MM.1S (cell line): ENCODE measurements around the gene EML1.

Source experiments
- DNase-seq: peaks from one replicate; pipeline ENCODE4 v3.0.0-alpha.2; 2015
- H2AFZ ChIP-seq: fragments of 300-600 bp; sonication (generic); 2 replicates; pipeline ENCODE4 v1.6.0; 2016; ENCODE audit warnings: antibody characterized with exemption, low read length
- H3F3A ChIP-seq: fragments of 300-600 bp; sonication (generic); 2 replicates; pipeline ENCODE4 v1.6.1; 2016; ENCODE audit warnings: mild to moderate bottlenecking, antibody characterized with exemption, low read length, moderate library complexity, mixed read lengths; ENCODE audit not compliant: insufficient read depth
- H3K27ac ChIP-seq: fragments of 300-600 bp; sonication (generic); 2 replicates; pipeline ENCODE4 v1.5.1; 2016; ENCODE audit warnings: mild to moderate bottlenecking, low read length
- H3K27me3 ChIP-seq: fragments of 300-600 bp; sonication (generic); replicated peaks from 2 replicates; pipeline ENCODE4 v1.6.0; 2016; ENCODE audit warnings: low read length; ENCODE audit not compliant: insufficient read depth
- H3K36me3 ChIP-seq: fragments of 300-600 bp; sonication (generic); replicated peaks from 2 replicates; pipeline ENCODE4 v1.6.1; 2016; ENCODE audit warnings: mild to moderate bottlenecking, low read length, mixed read lengths; ENCODE audit not compliant: insufficient read depth
- H3K4me1 ChIP-seq: fragments of 300-600 bp; sonication (generic); 2 replicates; pipeline ENCODE4 v1.6.1; 2016; ENCODE audit warnings: low read length, mixed read lengths
- H3K4me2 ChIP-seq: fragments of 300-600 bp; sonication (generic); 2 replicates; pipeline ENCODE4 v1.6.0; 2016; ENCODE audit warnings: low read depth, low read length
- H3K4me3 ChIP-seq: fragments of 300-600 bp; sonication (generic); 2 replicates; pipeline ENCODE4 v1.5.1; 2016; ENCODE audit warnings: low read length, mixed read lengths
- H3K79me2 ChIP-seq: fragments of 300-600 bp; sonication (generic); 2 replicates; pipeline ENCODE4 v1.6.1; 2016; ENCODE audit warnings: mixed run types, low read length, mixed read lengths
- H3K9ac ChIP-seq: fragments of 300-600 bp; sonication (generic); 2 replicates; pipeline ENCODE4 v1.6.1; 2016; ENCODE audit warnings: low read length, mixed read lengths
- H3K9me2 ChIP-seq: fragments of 300-600 bp; sonication (generic); replicated peaks from 2 replicates; pipeline ENCODE4 v1.6.1; 2016; ENCODE audit warnings: mild to moderate bottlenecking, low read length, mixed read lengths; ENCODE audit not compliant: insufficient read depth
- H3K9me3 ChIP-seq: fragments of 300-600 bp; sonication (generic); replicated peaks from 2 replicates; pipeline ENCODE4 v1.6.1; 2016; ENCODE audit warnings: mild to moderate bottlenecking, low read length, mixed read lengths; ENCODE audit not compliant: insufficient read depth
- H4K20me1 ChIP-seq: fragments of 300-600 bp; sonication (generic); 2 replicates; pipeline ENCODE4 v1.6.1; 2016; ENCODE audit warnings: mild to moderate bottlenecking, low read length, moderate library complexity, mixed read lengths; ENCODE audit not compliant: insufficient read depth
- CTCF ChIP-seq: fragments of 300-600 bp; sonication (generic); IDR thresholded peaks from 2 replicates; pipeline ENCODE4 v1.5.1; 2016; ENCODE audit warnings: antibody characterized with exemption, low read length, mixed read lengths
- EZH2 ChIP-seq: fragments of 300-600 bp; sonication (generic); optimal IDR thresholded peaks from 2 replicates; pipeline ENCODE3; 2017; ENCODE audit warnings: low read depth, mild to moderate bottlenecking, antibody characterized with exemption, low read length, mixed read lengths
- EZH2phosphoT487 ChIP-seq: fragments of 300-600 bp; sonication (generic); IDR thresholded peaks from 2 replicates; pipeline ENCODE4 v1.6.1; 2018; ENCODE audit warnings: antibody characterized with exemption, low read length

EML1 gene

GRCh38 chr14:99763527-99764221 is 29.5 kb upstream of the EML1 start:
- H3K79me2 ChIP-seq = no peaks in the 10 kb centered on the region
- H3K4me2 ChIP-seq = no peak overlapping the region
- no peaks in the 10 kb centered on the region for H3K4me1 ChIP-seq
- TF ChIP-seq CTCF = no peak
- no peak for TF ChIP-seq EZH2phosphoT487
- no peak for TF ChIP-seq EZH2
- no peak overlapping the region for H2AFZ ChIP-seq
- no peaks in the 10 kb centered on the region for H3F3A ChIP-seq
- no peaks in the 10 kb centered on the region for H4K20me1 ChIP-seq
- H3K36me3 ChIP-seq = no peaks in the 10 kb centered on the region
- no peak for DNase-seq
- H3K9ac ChIP-seq = no peak overlapping the region
- no peaks in the 10 kb centered on the region for H3K9me3 ChIP-seq
- no peak overlapping the region for H3K27ac ChIP-seq
- no peak overlapping the region for H3K4me3 ChIP-seq
- no peaks in the 10 kb centered on the region for H3K9me2 ChIP-seq
- H3K27me3 ChIP-seq = no peaks in the 10 kb centered on the region

GRCh38 chr14:99764222-99764706 is 28.9 kb upstream of the EML1 start:
- no peaks in the 10 kb centered on the region for H3K9me2 ChIP-seq
- TF ChIP-seq EZH2 (no peak), EZH2phosphoT487 (no peak), CTCF (no peak)
- no peak for DNase-seq
- no peaks in the 10 kb centered on the region for H3K79me2 ChIP-seq
- no peak overlapping the region for H2AFZ ChIP-seq
- no peaks in the 10 kb centered on the region for H4K20me1 ChIP-seq
- H3K27ac ChIP-seq = no peak overlapping the region
- no peaks in the 10 kb centered on the region for H3F3A ChIP-seq
- no peaks in the 10 kb centered on the region for H3K9me3 ChIP-seq
- H3K27me3 ChIP-seq = no peaks in the 10 kb centered on the region
- H3K4me3 ChIP-seq = no peak overlapping the region
- H3K4me2 ChIP-seq = no peak overlapping the region
- H3K36me3 ChIP-seq = no peaks in the 10 kb centered on the region
- H3K4me1 ChIP-seq = no peaks in the 10 kb centered on the region
- no peak overlapping the region for H3K9ac ChIP-seq

GRCh38 chr14:99768381-99768780 is 24.8 kb upstream of the EML1 start:
- Histone ChIP-seq H3K9ac (no peak overlapping the region), H2AFZ (no peak overlapping the region), H3K27me3 (no peaks in the 10 kb centered on the region), H3K9me3 (no peaks in the 10 kb centered on the region), H3K4me3 (no peak overlapping the region), H4K20me1 (no peaks in the 10 kb centered on the region), H3K4me2 (no peak overlapping the region), H3K27ac (no peak overlapping the region), H3K9me2 (no peaks in the 10 kb centered on the region), H3K36me3 (no peaks in the 10 kb centered on the region), H3K4me1 (no peaks in the 10 kb centered on the region), H3K79me2 (no peaks in the 10 kb centered on the region), H3F3A (no peaks in the 10 kb centered on the region)
- DNase-seq = no peak
- no peak for TF ChIP-seq CTCF
- TF ChIP-seq EZH2phosphoT487 = no peak
- TF ChIP-seq EZH2 = no peak
